Epidermal melanocyte (primary cell): Measurements from ENCODE around the gene TSHZ1.

Experiments used
- DNase-seq: peaks from one replicate; pipeline ENCODE4 v3.0.0; 2011; ENCODE audit warnings: low spot score; ENCODE audit not compliant: insufficient read length

The TSHZ1 gene

GRCh38 chr18:75221397-75221796, 10.8 kb downstream of the TSHZ1 start:
- no peak for DNase-seq

GRCh38 chr18:75221897-75222296, 11.3 kb downstream of the TSHZ1 start:
- DNase-seq, result no peak

DNA sequence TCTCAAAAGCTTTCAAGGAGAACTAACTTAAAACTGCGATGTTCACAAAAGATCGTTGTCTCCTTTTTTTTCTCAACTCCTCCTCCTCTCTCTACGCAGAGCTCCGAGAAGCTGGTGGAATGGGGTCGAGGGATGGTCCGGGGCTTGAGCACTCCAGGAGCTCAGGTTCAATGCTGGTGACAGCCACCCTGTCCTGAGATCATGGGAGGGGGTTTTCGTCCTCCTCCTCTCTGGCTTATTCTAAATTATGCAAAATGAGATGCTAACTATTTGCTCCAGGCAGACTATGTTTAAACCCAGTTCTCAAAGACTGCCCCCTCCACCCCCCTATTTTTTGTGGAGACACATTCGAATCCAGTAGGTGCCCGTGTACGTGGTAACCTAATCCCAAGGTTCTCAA, 11.8 kb downstream of the TSHZ1 start:
- DNase-seq, result no peak

DNA sequence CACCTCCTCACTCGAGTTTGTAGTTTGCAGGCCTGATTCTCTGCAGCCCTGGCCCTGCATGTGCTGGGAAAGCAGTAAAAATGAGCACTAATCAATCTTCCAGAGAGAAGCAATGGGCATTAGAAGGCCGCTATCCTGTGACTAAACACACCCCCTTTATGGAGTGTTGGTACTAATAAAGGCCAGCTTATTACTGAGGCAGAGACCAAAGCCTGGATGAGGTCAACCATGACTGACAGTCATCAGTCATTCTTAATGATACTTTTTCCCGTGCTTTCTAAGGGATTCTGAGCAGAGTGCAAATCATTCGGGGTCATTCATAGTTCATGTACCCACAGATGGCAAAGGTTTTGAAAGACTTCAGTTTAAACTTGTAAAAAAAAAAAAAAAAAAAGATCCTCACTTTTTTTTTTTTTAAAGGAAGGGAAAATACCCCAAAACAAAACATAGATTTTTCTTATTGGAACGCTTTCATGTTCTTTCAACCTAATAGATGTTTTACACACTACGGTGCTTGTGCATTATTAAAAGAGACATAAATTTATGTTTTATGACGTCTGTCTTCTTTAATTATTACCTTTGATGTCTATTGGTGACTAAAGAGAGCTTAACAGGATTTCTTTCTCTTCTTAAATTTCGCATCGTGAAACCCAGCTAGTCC, 13.2 kb downstream of the TSHZ1 start:
- DNase-seq, result no peak

- no peak for DNase-seq
Observed at GRCh38 chr18:75226286-75226955, 15.8 kb downstream of the TSHZ1 start.

DNA sequence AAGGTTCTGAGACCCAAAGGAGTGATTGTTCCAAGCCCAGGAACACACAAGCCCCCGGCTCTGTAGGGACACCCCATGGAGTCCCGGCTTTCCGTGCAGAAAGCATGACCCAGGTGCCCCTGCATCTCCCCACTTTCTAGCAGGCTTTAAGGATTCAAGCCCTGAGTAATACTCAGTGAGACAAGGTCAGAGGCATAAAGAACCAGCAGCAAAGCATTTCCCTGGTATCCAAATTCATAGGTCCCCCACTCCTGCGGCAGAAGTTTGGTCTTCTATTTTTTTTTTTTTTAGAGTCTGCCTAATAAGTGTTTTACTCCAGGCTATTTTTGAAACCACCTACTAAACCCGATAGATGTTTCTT, 16.3 kb downstream of the TSHZ1 start:
- no peak for DNase-seq

DNA sequence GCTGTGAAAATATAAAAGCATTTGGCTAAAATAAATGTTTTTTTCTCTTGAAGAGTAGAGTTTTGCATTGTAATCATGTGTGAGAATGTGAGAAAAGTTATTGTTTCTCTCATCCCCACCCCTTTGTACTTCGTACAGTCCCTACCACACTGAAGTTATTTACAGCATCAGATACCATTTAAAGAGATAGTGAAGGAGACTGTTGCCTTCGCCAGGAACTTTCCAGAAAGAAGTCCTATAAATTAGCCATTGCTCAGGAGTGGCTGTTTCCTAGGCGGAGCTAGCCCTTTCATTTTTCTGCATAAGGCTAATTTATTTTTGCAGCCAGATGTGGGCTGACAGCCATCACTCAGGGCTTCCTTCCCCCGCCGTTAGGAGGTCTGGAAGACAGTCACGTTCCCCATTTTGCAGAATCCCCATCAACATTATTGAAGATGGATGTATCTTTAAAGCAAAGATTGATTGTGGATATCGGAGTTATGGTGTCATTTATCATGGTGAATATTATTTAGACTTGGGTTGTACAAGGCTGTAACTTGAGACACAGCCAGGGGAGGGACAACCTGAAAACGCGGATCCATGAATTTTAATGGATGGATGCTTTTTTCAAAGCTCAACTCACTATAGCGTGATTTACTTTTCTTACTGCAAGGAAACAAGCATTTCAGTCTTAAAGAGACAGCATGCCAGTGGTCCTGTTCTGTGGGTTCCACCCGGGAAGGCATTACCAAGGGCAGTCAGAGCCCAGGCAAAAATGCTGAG, 17.1 kb downstream of the TSHZ1 start:
- no peak for DNase-seq

- no peak for DNase-seq
Observed at GRCh38 chr18:75228967-75229366, 18.4 kb downstream of the TSHZ1 start.

DNA sequence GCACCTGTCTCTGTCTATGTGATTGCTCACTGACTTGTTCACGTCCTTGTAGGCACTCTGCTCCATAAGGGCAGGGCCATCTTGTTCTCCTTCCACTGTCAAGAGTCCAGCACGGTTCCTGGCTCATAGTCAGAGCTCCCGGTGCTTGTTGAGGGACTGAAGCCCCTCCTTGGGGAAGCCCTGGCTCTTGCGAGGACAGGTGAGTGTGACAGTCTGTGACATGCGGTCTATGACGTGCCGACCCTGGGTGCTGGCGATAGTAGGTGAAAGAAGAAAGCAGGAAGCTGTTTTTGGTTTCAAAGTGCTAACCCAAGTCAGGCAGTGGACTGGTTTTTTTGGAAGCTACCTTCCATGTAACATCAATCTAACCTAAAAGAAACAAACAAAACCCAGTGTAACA, 18.8 kb downstream of the TSHZ1 start:
- no peak for DNase-seq

DNA sequence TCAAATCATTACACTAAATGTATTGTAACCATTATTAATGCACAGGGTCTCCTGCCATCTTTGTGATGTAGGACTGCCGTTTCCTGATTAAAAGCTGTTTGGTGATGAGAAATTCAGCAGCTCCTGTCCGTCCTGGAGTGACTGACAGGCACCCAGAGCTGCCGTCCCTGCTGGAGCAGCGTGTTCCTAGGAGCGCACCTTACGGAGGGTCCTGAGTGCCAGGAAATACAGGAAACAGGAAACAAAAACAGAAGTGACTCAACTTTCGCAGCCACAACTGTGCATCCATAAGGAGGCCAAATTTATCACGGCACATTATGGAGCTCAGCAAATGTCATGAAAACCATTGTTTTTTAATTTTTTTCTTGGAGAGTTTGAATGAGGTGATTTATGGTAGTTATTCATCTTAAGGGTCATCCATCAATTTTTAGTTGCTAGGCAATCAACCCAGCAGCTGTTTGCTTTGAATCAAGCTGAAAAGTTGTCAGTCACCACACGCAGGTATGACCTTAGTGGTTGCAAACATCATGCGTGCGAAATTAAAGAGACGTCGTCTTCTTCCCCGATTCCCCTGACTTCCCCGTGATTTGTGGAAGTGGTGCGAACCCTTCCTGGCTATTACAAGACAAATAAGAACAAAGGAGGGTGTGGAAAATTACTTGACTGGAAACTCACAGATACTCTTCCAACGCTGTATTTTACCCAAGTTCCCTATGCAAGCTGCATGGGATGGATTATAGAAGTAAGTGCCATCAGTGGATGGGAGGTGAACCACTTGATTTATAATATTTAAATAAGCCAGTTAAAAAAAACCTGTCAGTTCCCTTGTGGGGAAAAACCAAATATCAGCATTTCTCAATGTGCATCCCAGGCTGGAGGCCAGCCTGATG, 19.8 kb downstream of the TSHZ1 start:
- DNase-seq, result no peak

DNA sequence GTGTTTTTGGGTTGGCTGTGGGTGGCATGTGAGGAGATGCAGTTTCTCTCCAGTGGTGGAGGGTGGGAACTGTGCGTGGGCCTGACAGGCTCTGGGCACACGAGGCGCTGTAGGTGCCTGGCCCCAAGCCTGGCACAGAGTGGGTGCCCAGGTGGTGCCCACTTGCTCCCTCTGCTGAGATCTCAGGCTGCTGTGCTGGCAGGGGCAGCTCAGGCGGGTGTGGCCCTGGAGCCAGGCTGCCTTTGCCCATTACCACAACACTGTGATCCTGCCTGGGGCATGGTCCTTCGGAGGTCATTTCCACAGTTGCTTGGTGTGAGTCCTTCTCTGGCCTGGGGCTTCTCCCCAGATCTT, 20.4 kb downstream of the TSHZ1 start:
- DNase-seq, result no peak

GRCh38 chr18:75234901-75235300, 24.3 kb downstream of the TSHZ1 start:
- DNase-seq, result no peak

DNA sequence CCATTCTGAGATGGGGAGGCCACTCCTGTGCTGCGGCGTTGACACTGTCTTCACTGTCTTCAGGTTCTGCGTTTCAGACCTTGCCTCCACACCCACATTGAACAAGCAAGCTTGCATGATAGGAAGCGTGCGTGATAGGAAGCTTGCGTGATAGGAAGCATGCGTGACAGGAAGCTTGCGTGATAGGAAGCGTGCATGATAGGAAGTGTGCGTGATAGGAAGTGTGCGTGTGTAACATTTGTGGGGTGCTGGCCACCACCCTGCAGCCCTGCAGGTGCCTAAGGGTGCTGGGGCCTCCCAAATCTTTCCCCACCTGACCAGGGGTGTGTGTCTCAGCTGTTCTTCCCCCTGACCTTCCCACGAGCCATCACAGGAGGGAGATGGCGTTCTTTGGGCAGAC, 25.3 kb downstream of the TSHZ1 start:
- no peak for DNase-seq

- DNase-seq, result no peak
Observed at GRCh38 chr18:75238100-75238499, 27.5 kb downstream of the TSHZ1 start.

GRCh38 chr18:75238786-75239185, 28.2 kb downstream of the TSHZ1 start:
- DNase-seq, result no peak

DNA sequence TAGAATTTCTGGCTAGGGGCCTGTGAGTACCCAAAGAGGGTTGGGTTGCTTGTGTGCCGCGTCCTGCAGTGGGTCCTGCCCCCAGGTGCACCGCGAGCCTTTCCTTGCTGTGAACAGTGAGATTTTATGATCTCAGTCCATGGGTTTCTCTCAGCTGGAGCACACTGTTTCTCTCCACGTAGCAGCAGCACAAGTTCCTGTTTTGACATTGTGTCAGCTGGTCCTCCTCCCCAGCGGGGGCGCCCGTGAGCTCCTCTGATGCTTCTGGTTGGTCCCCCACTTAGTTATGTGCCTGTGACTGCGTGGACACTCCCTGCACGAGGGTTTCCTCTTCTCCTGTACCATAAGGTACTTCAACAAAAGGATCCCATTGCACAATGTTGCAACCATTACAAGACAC, 29.8 kb downstream of the TSHZ1 start:
- DNase-seq, result no peak

DNA sequence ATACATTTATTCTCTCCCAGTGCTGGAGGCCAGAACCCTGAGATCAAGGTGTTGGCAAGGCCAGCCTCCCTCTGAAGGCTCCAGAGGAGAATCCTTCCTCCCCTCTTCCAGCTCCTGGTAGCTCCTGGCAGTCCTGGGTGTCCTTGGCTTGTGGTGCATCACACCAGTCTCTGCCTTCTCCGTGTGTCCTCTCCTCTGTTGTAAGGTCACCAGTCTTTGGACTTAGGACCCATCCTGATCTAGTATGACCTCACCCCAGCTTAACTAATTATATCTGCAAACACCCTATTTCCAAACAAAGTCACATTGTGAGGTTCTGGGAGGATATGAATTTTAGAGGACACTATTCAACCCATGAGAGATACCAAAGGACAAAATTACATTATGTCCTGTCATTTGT, 31.1 kb downstream of the TSHZ1 start:
- DNase-seq, result no peak

GRCh38 chr18:75244351-75245313, 34.0 kb downstream of the TSHZ1 start:
- no peak for DNase-seq

- no peak for DNase-seq
Observed at GRCh38 chr18:75246721-75247610, 36.4 kb downstream of the TSHZ1 start.
